Central memory CD8-positive, alpha-beta T cell (primary cell): Measurements from ENCODE around the gene JPH2.

Source experiments
- ATAC-seq: fragments of 150-1000 bp; cut with Tn5 transposase; replicated peaks from 2 replicates; pipeline ENCODE4 v1.10.0; 2022; ENCODE audit warnings: mild to moderate bottlenecking, moderate FRiP score, moderate number of reproducible peaks; ENCODE audit not compliant: poor library complexity, severe bottlenecking; ENCODE audit errors: extremely low read depth
- DNase-seq, 2 donors: peaks; one replicate each; pipeline ENCODE4 v3.0.0; 2021; ENCODE audit warnings: low spot score in 2 of 2
- H3K27ac Mint-ChIP-seq: one replicate; pipeline ENCODE4 v1.8.0; 2022; ENCODE audit warnings: low read depth, mild to moderate bottlenecking, moderate library complexity, mixed read lengths
- H3K27me3 Mint-ChIP-seq: one replicate; pipeline ENCODE4 v1.8.0; 2022; ENCODE audit warnings: mixed read lengths
- H3K36me3 Mint-ChIP-seq: one replicate; pipeline ENCODE4 v1.8.0; 2022; ENCODE audit warnings: mild to moderate bottlenecking, moderate library complexity, mixed read lengths; ENCODE audit not compliant: insufficient read depth
- H3K4me1 Mint-ChIP-seq: one replicate; pipeline ENCODE4 v1.8.0; 2022; ENCODE audit warnings: mixed read lengths
- H3K4me3 Mint-ChIP-seq: one replicate; pipeline ENCODE4 v1.8.0; 2022; ENCODE audit warnings: mild to moderate bottlenecking, moderate library complexity, mixed read lengths
- H3K9me3 Mint-ChIP-seq: one replicate; pipeline ENCODE4 v1.8.0; 2022; ENCODE audit warnings: mixed read lengths

Gene JPH2

DNA sequence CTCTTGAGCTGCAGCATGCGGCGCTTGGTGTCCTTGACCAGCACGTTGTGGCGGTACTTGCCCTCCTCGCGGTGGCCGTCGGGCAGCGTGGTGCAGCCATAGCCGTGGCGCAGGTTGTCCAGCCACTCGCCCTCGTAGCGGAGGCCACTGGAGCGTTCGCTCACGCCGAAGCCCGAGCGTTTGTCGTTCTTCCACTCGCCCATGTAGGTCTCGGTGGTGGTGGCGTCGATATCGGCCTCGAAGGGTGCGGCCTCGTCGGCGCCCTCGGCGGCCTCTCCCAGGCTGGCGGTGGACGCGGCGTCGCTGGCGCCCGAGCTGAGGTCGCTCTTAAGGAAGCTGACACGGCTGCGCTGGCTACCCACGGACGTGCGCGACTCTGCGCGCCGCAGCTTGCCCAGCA is 27.3 kb downstream of the JPH2 start:
- no peak overlapping the region for H3K4me3 Mint-ChIP-seq
- no peaks in the 10 kb centered on the region for H3K36me3 Mint-ChIP-seq
- no peak for DNase-seq
- H3K9me3 Mint-ChIP-seq = no peaks in the 10 kb centered on the region
- ATAC-seq = no peak
- H3K4me1 Mint-ChIP-seq = no peaks in the 10 kb centered on the region
- no peak overlapping the region for H3K27ac Mint-ChIP-seq
- H3K27me3 Mint-ChIP-seq = peaks cover 39% of the 10 kb centered on the region

DNA sequence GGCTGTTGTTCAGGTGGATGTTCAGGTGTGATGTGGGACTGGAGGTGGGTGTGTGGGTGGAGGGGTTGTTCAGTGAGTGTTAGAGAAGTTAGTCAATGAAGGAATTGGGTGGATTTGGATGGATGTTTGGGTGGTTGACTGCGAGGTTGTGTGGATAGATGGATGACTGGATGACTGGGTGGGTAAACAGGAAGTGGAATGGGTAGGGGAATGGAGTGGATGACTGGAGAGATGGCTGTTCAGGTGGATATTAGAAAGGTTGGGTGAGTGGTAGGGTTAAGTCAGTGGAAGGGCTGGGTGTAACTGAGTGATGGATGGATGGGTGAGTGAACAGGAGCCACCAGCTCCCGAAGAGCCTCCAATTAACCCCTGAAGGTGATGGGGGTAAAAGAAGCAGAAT is 27.9 kb downstream of the JPH2 start:
- H3K4me3 Mint-ChIP-seq = no peak overlapping the region
- H3K27ac Mint-ChIP-seq = no peak overlapping the region
- H3K36me3 Mint-ChIP-seq = no peaks in the 10 kb centered on the region
- no peaks in the 10 kb centered on the region for H3K4me1 Mint-ChIP-seq
- DNase-seq = no peak
- ATAC-seq = no peak
- H3K27me3 Mint-ChIP-seq = peaks cover 33% of the 10 kb centered on the region
- H3K9me3 Mint-ChIP-seq = no peaks in the 10 kb centered on the region

DNA sequence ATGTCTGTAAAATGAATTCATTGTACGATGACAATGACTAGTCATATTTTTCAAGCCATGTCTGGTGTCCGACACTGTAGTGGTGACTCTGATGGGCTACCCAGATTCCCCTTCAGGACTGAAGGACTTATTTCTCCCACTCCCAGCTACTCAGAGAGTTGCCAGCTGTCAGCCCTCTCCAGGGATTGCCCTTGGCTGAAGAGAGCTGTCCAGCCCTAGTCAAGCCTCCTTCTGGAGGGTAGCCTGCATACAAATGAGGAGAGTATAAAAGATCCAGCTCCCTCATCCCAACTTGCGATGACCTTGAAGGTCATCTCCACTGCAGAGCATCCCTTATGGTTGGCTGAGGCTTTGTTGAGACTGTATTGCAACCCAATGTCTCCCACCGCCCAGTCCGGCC is 29.9 kb downstream of the JPH2 start:
- ATAC-seq (no peak), DNase-seq (no peak)
- H3K36me3 Mint-ChIP-seq = no peaks in the 10 kb centered on the region
- H3K4me1 Mint-ChIP-seq = no peaks in the 10 kb centered on the region
- no peak overlapping the region for H3K4me3 Mint-ChIP-seq
- no peak overlapping the region for H3K27ac Mint-ChIP-seq
- H3K27me3 Mint-ChIP-seq = peaks cover 22% of the 10 kb centered on the region
- no peaks in the 10 kb centered on the region for H3K9me3 Mint-ChIP-seq

DNA sequence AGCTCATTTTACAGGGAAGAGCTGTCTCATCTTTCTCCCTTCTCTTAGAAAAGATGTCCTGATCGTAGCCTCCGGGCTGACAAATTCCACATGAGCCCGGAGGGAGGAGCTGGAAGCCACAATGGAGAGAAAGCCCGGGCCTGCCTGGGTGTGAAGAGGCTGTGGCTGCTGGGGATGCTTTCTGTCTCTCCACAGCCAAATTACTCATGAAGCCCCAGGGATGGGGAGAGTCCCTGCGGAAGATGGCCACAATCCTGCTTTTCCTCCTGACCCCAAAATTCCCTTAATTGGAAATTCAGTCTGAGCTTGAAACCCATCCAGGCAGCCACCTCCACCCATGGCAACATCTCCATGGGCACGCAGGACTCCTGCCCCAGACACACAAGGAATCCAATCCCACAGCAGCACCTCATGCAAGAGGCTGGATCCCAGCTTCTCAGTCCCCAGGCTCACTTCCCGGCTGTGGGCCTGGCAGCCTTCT is 32.4 kb downstream of the JPH2 start:
- no peaks in the 10 kb centered on the region for H3K4me1 Mint-ChIP-seq
- no peaks in the 10 kb centered on the region for H3K36me3 Mint-ChIP-seq
- peaks cover 30% of the 10 kb centered on the region for H3K27me3 Mint-ChIP-seq
- H3K27ac Mint-ChIP-seq = no peak overlapping the region
- H3K4me3 Mint-ChIP-seq = no peak overlapping the region
- ATAC-seq (no peak), DNase-seq (no peak)
- no peaks in the 10 kb centered on the region for H3K9me3 Mint-ChIP-seq

DNA sequence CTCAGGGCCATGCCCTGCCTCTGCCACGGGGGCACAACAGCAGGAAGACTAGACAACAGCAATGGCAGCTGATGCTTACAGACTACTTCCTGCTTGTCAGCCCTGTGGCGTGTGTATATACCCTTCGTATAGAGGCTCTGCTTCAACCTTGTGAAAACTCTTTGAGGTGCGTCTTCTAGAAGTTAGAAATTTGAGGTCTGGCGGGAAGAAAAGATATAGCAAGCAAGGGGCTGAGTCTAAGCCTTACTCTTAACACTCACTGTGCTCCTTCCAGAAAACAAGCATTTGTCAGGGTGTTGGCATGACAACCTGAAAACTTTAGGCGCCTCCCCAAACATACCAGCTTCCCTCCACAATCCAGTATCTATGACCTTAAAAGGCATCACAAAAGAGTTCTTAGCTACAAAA is 33.3 kb downstream of the JPH2 start:
- H3K4me3 Mint-ChIP-seq = no peak overlapping the region
- DNase-seq = no peak
- no peaks in the 10 kb centered on the region for H3K36me3 Mint-ChIP-seq
- ATAC-seq = peak; percentile 65
- H3K27ac Mint-ChIP-seq = no peak overlapping the region
- H3K4me1 Mint-ChIP-seq = no peaks in the 10 kb centered on the region
- H3K27me3 Mint-ChIP-seq = peaks cover 28% of the 10 kb centered on the region
- no peaks in the 10 kb centered on the region for H3K9me3 Mint-ChIP-seq

DNA sequence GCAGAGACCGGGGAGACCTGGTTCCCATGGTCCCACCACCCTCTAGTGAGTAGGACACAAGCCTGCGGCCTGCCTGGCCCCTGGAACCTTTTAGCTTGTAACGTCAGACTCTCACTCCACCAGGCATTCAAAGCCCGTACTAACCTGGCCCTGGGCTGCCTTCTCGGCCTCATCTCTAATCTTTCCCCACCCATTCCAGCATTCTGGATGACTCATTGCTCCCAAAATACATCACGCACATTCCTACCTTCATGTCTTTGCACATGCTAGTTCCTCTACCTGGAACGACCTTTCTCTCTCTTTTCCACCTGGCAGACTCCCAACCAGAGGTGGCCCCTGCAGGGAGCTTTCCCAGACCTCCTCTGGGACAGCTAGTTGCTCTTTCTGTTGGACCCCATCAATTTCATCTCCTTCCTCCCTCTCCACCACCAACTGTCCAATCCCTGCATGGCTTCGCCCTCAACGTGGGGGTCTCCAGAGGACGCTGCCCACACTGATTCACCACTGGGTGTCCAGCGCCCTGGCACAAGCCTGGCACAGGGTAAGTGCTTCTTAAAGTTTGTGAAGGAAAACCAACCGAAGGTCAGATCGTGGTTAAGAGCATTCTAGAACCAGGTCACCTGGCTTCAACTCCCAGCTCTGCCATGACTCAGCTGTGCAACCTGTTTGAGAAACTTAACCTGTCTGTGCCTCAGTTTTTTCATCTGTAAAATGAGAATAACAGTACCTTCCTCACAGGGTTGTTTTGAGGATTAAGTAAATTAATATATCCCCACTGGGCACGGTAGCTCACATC is 35.2 kb downstream of the JPH2 start:
- DNase-seq (no peak), ATAC-seq (no peak)
- H3K9me3 Mint-ChIP-seq = no peaks in the 10 kb centered on the region
- no peak overlapping the region for H3K27ac Mint-ChIP-seq
- no peaks in the 10 kb centered on the region for H3K36me3 Mint-ChIP-seq
- H3K27me3 Mint-ChIP-seq = peaks cover 11% of the 10 kb centered on the region
- H3K4me3 Mint-ChIP-seq = no peak overlapping the region
- no peaks in the 10 kb centered on the region for H3K4me1 Mint-ChIP-seq

DNA sequence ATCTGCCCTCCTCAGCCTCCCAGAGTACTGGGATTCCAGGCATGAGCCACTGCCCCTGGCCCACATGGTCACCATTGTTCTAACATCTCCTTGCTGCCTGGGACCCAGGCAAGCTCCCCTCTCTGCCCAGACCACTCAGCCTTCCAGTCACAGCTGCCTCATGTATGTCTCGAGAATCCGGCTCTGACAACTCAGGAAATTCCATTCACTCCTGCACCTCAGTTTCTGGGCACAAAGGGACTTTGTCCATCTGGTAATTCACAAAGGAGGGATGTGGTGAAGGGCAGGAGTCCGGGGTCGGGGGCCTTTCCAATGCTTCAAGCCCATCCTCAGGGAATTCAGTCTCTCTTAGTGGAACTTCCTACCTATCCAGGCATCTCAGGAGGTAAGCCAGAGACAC is 40.7 kb downstream of the JPH2 start:
- DNase-seq = no peak
- H3K4me1 Mint-ChIP-seq = no peaks in the 10 kb centered on the region
- H3K36me3 Mint-ChIP-seq = no peaks in the 10 kb centered on the region
- H3K9me3 Mint-ChIP-seq = no peaks in the 10 kb centered on the region
- H3K27ac Mint-ChIP-seq = no peak overlapping the region
- ATAC-seq = no peak
- H3K4me3 Mint-ChIP-seq = no peak overlapping the region
- peaks cover 14% of the 10 kb centered on the region for H3K27me3 Mint-ChIP-seq

DNA sequence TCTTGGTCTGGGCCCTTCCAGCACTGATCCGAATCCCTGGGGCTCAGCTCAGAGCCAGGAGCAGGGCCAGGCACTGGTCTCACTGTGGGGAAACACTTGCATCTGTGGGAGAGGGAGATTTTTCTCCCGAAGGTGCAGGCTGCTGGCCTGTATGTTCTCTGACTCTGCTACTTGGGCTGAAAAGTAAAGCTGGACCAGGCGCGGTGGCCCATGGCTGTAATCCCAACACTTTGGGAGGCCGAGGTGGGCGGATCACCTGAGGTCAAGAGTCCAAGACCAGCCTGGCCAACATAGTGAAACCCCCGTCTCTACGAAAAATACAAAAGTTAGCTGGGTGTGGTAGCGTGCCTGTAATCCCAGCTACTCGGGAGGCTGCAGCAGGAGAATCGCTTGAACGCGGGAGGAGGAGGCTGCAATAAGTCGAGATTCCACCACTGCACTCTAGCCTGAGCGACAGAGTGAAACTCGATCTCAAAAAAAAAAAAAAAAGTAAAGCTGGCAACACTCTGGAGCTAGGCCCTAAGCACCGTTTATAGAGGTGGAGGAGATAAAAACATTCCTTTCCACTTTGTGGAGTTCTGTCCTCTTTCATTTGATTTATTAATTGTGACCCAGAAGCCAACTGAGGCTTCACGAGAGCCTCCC is 41.7 kb downstream of the JPH2 start:
- H3K27me3 Mint-ChIP-seq = peaks cover 23% of the 10 kb centered on the region

DNA sequence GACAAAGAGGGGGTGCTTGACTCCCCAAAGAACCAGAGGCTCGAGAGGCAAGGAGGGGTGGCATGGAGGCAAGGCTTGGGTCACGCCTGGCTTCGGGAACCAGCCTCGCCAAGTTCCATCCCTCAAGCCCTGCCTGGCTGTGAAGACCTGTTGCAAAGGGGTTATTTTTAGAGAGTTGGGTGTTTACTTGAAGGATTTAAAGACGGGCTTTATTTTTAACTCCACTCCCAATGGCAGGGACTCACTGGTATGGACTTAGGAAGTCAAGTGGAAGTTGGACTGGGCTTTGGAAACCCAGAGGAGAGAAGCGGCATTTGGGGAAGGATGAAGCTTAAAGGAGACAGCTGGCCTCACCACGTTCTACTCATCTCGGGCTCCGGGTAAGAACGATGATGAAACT is 43.1 kb downstream of the JPH2 start:
- DNase-seq (no peak), ATAC-seq (no peak)
- Mint-ChIP-seq H3K4me1 (no peaks in the 10 kb centered on the region), H3K9me3 (no peaks in the 10 kb centered on the region), H3K36me3 (no peaks in the 10 kb centered on the region), H3K27ac (no peak overlapping the region), H3K27me3 (peaks cover 33% of the 10 kb centered on the region), H3K4me3 (no peak overlapping the region)

More for the DNA sequence above, 41.7 kb downstream of the JPH2 start:
- DNase-seq (no peak), ATAC-seq (no peak)
- Mint-ChIP-seq H3K4me1 (no peaks in the 10 kb centered on the region), H3K36me3 (no peaks in the 10 kb centered on the region), H3K4me3 (no peak overlapping the region), H3K9me3 (no peaks in the 10 kb centered on the region), H3K27ac (no peak overlapping the region)

DNA sequence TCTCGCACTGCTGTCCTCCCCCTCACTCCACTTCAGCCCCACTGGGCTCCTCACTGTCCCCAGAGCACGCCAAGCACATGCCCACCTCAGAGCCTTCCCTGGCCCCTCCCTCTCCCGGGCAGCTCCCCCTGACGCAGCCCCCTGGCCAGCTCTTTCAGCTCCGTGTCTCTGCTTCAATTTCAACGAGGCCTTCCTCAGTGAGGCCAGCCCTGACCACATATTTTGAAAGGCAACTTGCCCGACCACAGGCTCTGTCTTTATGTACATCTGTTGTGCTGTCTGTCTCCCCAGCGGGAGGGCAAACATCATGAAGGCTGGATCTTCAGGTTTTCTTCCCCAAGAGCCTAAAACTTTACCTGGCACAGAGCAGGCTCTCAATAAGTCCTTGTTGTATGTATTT is 44.6 kb downstream of the JPH2 start:
- no peaks in the 10 kb centered on the region for H3K36me3 Mint-ChIP-seq
- H3K4me3 Mint-ChIP-seq = no peak overlapping the region
- no peaks in the 10 kb centered on the region for H3K4me1 Mint-ChIP-seq
- ATAC-seq (no peak), DNase-seq (no peak)
- H3K27me3 Mint-ChIP-seq = peaks cover 41% of the 10 kb centered on the region
- H3K9me3 Mint-ChIP-seq = no peaks in the 10 kb centered on the region
- no peak overlapping the region for H3K27ac Mint-ChIP-seq

DNA sequence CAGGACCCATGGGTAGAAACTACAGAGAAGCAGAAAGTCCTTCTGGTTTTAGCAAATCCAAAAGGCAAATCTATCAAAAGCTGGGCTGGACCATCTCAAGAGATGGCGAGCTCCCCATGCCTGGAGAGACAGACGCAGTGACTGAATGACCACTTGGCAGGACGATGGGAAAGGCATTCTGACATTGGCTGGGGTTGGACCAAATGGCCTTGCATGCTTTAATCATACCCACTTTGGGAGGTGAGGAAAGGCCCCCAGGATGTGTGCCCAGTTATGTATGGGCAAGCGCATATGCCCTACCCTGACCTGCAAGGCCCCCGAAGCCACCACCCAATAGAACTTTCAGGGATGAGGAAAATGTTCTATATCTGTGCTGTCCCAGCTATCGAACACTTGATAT is 45.1 kb downstream of the JPH2 start:
- no peaks in the 10 kb centered on the region for H3K36me3 Mint-ChIP-seq
- H3K4me3 Mint-ChIP-seq = no peak overlapping the region
- no peaks in the 10 kb centered on the region for H3K9me3 Mint-ChIP-seq
- H3K27ac Mint-ChIP-seq = no peak overlapping the region
- ATAC-seq = no peak
- peaks cover 41% of the 10 kb centered on the region for H3K27me3 Mint-ChIP-seq
- H3K4me1 Mint-ChIP-seq = no peaks in the 10 kb centered on the region
- no peak for DNase-seq

DNA sequence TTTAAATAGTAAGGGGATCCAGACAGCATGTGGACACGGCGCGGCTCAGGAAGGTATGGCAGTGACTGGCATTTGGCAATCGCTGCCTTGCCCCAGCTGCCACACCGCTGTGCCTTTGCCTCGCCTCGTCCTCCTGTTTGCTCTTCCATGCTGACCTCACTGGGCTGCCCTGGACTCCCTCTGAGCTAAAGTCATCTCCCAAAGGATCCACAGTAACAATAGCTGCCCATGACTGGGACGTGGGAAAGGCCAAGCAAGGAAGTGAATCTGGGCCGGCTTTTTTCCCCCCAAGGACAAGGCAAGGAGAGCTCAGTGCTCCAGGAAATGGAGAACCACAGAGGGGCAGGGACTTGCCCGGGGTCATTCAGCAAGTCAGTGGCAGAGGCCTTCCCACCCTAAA is 48.1 kb downstream of the JPH2 start:
- Mint-ChIP-seq H3K36me3 (no peaks in the 10 kb centered on the region), H3K27ac (no peak overlapping the region), H3K4me3 (no peak overlapping the region), H3K4me1 (no peaks in the 10 kb centered on the region), H3K27me3 (peaks cover 36% of the 10 kb centered on the region), H3K9me3 (no peaks in the 10 kb centered on the region)
- ATAC-seq (no peak), DNase-seq (no peak)

DNA sequence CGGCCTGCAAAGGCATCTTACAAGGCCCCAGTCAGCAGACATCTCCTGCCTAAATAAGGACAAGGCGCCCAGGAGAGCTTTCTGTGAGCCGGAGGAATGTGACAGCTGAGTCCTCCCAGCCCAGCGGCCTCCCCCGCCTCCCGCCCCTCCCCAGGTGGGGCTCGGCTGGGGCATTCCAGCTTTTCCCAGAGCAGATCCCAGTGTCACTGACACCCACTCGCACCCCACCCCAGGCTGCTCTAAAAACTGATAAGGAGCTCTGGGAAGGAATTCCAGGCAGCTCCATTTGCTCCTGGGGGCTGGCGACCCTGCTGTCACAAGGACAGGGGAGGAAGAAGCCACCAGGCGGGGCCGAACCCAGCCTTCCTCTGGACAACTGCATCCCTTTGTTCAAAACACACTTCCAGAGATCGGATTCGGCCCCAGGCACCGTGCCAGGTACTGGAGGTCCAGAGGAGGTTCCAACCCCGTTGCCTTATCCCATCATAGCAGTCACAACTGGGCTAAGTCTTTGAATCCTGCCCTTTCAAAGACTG is 49.7 kb downstream of the JPH2 start:
- Mint-ChIP-seq H3K27me3 (peaks cover 35% of the 10 kb centered on the region), H3K36me3 (no peaks in the 10 kb centered on the region), H3K4me3 (no peak overlapping the region), H3K27ac (no peak overlapping the region), H3K9me3 (no peaks in the 10 kb centered on the region), H3K4me1 (no peaks in the 10 kb centered on the region)
- ATAC-seq = no peak
- DNase-seq = no peak
